ACHN (cell line): ENCODE measurements around the gene ANKRD13A.

Experiments used
- DNase-seq: peaks from one replicate; pipeline ENCODE4 v3.0.0-alpha.2; 2015
- in situ Hi-C: cut with HindIII; loops from 2 replicates; pipeline ENCODE4 v1.10.0; 2017; ENCODE audit warnings: low sequenced_read_pairs, low pct_ligation_motif_present, low pct_unique_long_range_greater_than_20kb

ANKRD13A gene

GRCh38 chr12:109998904-109999648 lies at the start of gene ANKRD13A:
TSS of gene ANKRD13A (plus strand) at chr12:109999430. CDS start at chr12:109999689, 259 bp downstream.
- peak; percentile 95 for DNase-seq
- in situ Hi-C loops = no loop called here

DNA sequence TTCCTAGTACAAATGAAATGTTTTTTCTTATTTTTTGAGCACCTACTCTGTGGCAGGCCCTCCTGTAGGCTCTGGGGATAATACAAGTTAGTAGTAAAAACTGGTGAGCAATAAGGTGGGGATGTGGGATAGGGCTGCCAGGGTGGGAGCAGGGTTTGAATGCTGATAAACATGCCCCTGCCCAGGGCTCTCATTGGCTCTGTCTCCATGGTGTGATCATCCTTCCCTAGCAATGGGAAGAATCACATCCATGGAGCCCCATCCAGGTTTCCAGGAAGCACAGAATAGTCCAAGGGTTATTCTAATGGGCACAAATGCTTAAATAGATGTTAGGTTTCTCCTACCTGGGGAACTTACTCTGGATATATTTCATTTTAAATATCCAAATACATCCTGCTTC lies 48.6 kb upstream of the ANKRD13A start:
- in situ Hi-C loops = no loop called here
- DNase-seq = peak; percentile 79

DNA sequence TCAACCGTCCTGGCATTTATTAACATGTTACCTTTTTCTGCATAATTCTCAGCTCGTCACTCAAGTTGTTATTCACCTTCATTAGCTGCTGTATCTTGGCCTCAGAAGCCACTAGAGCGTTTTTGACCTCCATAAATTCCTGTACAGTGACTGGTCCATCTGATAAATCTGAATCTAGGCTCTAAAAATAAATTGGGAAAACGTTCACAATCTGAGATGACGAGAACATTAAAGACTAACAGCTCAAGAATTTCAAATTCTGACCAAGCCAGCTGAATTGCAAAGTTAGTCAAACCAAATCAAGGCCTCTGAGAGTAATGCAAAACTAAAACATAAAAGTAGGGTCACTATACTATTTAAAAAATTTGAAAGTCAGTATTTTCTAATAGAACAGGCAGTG lies 48.1 kb upstream of the ANKRD13A start:
- in situ Hi-C loops = no loop called here
- peak; percentile 98 for DNase-seq

- in situ Hi-C loops = no loop called here
- DNase-seq = peak; percentile 99
Observed at GRCh38 chr12:109951751-109952150, 47.5 kb upstream of the ANKRD13A start.

DNA sequence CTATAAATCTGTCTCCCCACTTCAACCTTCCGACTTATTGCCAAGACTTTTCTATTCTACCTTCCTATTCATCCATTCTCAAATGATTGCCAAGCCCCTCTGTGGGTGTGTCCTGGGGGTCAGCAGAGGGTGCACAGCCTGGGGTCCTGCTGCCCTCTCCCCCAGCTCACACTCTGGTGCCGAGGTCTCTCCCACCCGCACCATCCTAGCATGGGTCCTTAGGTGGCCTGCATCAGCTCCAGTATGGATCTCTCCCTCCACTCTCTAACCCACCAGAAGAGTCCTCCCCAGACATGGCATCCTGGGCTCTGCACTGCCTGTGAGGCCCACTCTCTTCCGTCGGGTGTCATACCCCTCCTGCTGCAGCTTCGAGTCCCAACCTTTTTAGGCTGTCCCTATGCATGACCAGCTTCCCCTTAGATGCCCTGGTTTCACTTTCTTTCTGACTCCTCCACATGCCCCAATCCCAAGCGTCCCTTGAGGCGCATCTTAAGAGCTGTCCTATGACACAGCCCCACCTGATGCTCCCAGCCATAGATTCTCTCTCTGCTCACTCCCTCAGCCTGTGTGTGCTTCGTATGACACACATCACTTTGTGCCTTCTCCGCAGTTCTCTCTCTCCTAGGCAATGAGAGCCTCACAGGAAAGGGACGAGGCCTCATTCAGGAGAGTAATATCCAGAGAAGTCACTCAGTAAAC lies 46.9 kb upstream of the ANKRD13A start:
- DNase-seq = peak; percentile 48
- in situ Hi-C loops = no loop called here

GRCh38 chr12:109952873-109953272 lies 46.4 kb upstream of the ANKRD13A start:
- no peak for DNase-seq
- in situ Hi-C loops = no loop called here

DNA sequence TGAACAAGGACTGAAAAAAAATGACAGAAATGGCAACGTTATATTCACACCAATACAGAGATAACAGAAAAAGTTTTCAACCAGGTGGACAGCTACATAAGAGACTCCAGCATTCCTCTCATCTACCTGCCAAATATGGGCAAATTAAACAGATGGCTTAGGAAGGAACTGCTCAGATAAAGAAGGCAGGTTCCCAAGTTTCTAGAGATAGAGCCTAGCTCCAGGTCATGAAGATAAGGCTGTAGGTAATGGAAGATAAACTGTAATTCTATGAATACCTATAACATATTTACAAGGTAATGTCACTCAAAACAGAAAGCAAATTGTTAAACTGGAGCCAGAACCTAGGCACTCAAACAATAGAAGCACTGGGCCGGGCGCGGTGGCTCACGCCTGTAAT lies 45.6 kb upstream of the ANKRD13A start:
- in situ Hi-C loops = no loop called here
- DNase-seq = no peak

GRCh38 chr12:109958374-109958773 lies 40.9 kb upstream of the ANKRD13A start:
- in situ Hi-C loops = no loop called here
- no peak for DNase-seq

GRCh38 chr12:109959411-109960093 lies 39.7 kb upstream of the ANKRD13A start:
- no peak for DNase-seq
- in situ Hi-C loops = no loop called here

DNA sequence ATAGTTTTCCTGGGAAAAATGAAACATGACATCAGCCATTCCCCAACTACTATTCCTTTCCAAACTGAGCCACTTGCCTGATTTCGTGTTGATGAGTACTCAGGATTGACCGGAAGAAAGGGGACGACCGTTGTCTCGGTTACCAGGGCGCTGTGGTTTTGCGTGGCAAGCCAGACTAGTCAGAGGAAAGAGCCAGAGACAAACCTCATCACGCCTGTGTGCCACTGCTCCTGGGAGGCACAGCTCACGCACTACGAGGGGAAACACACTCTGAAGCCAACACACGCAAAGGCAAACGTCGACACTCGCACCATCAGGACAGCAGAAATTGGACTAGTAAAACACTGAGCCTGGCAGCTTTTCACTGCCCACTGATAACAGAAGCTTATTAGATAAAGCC lies 38.0 kb upstream of the ANKRD13A start:
- in situ Hi-C loops = no loop called here
- peak; percentile 95 for DNase-seq

- in situ Hi-C loops = no loop called here
- peak; percentile 85 for DNase-seq
Observed at GRCh38 chr12:109961612-109962011, 37.6 kb upstream of the ANKRD13A start.

DNA sequence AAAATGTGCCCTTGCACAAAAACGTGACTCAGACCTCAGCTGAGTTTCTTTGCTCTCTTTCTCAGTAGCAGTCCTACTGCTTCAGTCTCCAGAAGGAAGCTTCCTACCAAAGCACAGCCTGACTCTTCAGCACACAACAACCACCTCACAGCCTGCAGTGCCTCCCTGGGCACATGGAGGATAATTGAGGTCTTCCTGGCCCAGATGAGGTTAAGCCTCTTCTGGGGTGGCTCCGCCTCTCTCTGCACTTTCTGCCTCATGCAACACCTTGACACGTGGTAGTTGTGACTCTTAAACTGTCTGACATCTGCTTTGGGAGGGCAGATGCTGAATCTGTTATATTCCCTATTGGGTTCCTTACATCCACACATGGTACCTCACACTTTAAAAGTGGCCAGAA lies 36.8 kb upstream of the ANKRD13A start:
- DNase-seq = peak; percentile 25
- in situ Hi-C loops = no loop called here

DNA sequence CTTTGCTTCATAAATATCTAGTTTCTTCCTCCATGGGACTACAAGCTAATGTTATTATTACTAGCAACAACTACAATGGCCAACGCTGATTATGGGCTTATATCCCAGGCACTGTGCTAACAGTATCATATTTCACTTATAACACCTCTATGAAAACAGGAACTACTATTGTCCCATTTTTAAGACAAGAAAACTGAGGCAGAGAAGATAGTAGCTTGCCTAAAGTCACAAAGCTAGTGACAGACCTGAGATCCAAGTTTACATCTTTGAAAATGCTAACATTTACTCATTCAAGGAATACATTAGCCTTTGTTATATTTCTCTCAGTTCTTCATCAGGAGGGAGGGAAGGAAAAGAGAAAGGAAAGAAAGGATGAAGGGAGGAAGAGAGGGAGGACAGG lies 35.9 kb upstream of the ANKRD13A start:
- in situ Hi-C loops = no loop called here
- DNase-seq = no peak

GRCh38 chr12:109963743-109964429 lies 35.3 kb upstream of the ANKRD13A start:
- DNase-seq = no peak
- in situ Hi-C loops = no loop called here

- in situ Hi-C loops = no loop called here
- no peak for DNase-seq
Observed at GRCh38 chr12:109966546-109966945, 32.7 kb upstream of the ANKRD13A start.

- DNase-seq = no peak
- in situ Hi-C loops = no loop called here
Observed at GRCh38 chr12:109967383-109968031, 31.7 kb upstream of the ANKRD13A start.

DNA sequence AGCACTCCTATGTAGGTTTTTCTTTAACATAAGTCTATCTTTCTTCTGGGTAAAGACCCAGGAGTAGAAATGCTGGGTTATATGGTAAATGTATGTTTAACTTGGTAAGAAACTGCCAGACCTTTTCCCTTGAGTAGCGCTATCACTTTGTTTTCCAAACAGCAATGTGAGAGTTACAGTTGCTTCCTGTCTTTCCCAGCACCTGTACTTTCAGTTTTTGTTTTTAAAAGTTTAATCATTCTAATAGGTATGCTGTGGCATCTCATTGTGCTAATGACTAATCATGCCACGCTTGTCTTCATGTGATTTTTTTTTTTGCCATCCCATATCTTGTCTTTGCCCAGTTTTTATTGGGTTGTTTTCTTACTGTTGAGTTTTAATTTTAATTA lies 31.2 kb upstream of the ANKRD13A start:
- DNase-seq = no peak
- in situ Hi-C loops = no loop called here

DNA sequence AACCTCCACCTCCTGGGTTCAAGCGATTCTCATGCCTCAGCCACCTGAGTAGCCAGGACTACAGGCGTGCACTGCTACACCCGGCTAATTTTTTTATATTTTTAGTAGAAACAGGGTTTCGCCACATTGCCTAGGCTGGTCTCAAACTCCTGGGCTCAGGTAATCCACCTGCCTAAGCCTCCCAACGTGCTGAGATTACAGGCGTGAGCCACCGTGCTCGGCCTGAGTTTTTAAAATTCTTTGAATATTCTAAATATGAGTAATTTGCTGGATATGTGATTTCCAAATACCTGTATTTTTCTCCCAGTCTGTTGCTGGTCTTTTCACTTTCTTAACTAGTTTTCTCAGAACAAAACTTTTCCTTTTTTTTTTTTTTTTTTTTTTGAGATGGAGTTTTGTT lies 30.4 kb upstream of the ANKRD13A start:
- DNase-seq = no peak
- in situ Hi-C loops = no loop called here

GRCh38 chr12:109972821-109973220 lies 26.4 kb upstream of the ANKRD13A start:
- no peak for DNase-seq
- in situ Hi-C loops = no loop called here
